HepG2 (cell line): ENCODE data around the gene CAMTA2. TPM values are rescaled to one million over a fixed set of nuclear protein-coding genes. Genes with fewer than 3 reads are reported as not detected.

ENCODE experiments used
- FOXJ3 ChIP-seq: sonication (generic); formaldehyde crosslinking; IDR thresholded peaks from 2 replicates; pipeline ENCODE4 v1.4.0; 2020; ENCODE audit warnings: missing genetic modification reagents, mild to moderate bottlenecking, borderline replicate concordance
- GATAD2A ChIP-seq: IDR thresholded peaks from 2 replicates; pipeline ENCODE4 v1.6.1; 2016
- HOXA7 ChIP-seq: sonication (generic); formaldehyde crosslinking; IDR thresholded peaks from 2 replicates; pipeline ENCODE4 v1.8.1; 2022; ENCODE audit warnings: mild to moderate bottlenecking, missing genetic modification reagents, moderate library complexity
- IKZF1 ChIP-seq: fragments of 450-650 bp; IDR thresholded peaks from 2 replicates; pipeline ENCODE4 v1.7.1; 2016
- IKZF5 ChIP-seq: IDR thresholded peaks from 2 replicates; pipeline ENCODE4 v1.6.1; 2018; ENCODE audit warnings: missing genetic modification reagents, mild to moderate bottlenecking, missing compliant biosample characterization
- KDM5B ChIP-seq: sonication (generic); formaldehyde crosslinking; IDR thresholded peaks from 2 replicates; pipeline ENCODE4 v1.4.0; 2020; ENCODE audit warnings: missing genetic modification reagents, mild to moderate bottlenecking, borderline replicate concordance
- KMT2A ChIP-seq: sonication (generic); formaldehyde crosslinking; IDR thresholded peaks from 2 replicates; pipeline ENCODE4 v1.4.0; 2020; ENCODE audit warnings: missing genetic modification reagents
- MED13 ChIP-seq: sonication (generic); formaldehyde crosslinking; IDR thresholded peaks from 2 replicates; pipeline ENCODE4 v1.5.0; 2020; ENCODE audit warnings: missing genetic modification reagents
- NKX3-1 ChIP-seq: sonication (generic); formaldehyde crosslinking; IDR thresholded peaks from 2 replicates; pipeline ENCODE4 v1.5.0; 2020; ENCODE audit warnings: missing genetic modification reagents
- REL ChIP-seq: sonication (generic); formaldehyde crosslinking; conservative IDR thresholded peaks from 2 replicates; pipeline ENCODE4 v1.8.0; 2022; ENCODE audit warnings: mild to moderate bottlenecking, missing genetic modification reagents, moderate library complexity
- REPIN1 ChIP-seq: sonication (generic); formaldehyde crosslinking; IDR thresholded peaks from 2 replicates; pipeline ENCODE4 v1.8.0; 2022; ENCODE audit warnings: missing genetic modification reagents, low read depth, mild to moderate bottlenecking, borderline replicate concordance
- ZC3H4 ChIP-seq: sonication (generic); formaldehyde crosslinking; IDR thresholded peaks from 2 replicates; pipeline ENCODE4 v1.4.0; 2020; ENCODE audit warnings: missing genetic modification reagents, borderline replicate concordance
- ZFAT ChIP-seq: sonication (generic); formaldehyde crosslinking; conservative IDR thresholded peaks from 2 replicates; pipeline ENCODE4 v1.8.1; 2023; ENCODE audit warnings: missing genetic modification reagents, inconsistent platforms
- ZFP82 ChIP-seq: sonication (generic); formaldehyde crosslinking; IDR thresholded peaks from 2 replicates; pipeline ENCODE4 v1.5.1; 2020; ENCODE audit warnings: mild to moderate bottlenecking, missing genetic modification reagents, borderline replicate concordance
- ZIK1 ChIP-seq: sonication (generic); formaldehyde crosslinking; IDR thresholded peaks from 2 replicates; pipeline ENCODE4 v1.5.0; 2020; ENCODE audit warnings: mild to moderate bottlenecking, low read depth, missing genetic modification reagents, borderline replicate concordance
- ZKSCAN5 ChIP-seq: sonication (generic); formaldehyde crosslinking; IDR thresholded peaks from 2 replicates; pipeline ENCODE4 v1.5.1; 2020; ENCODE audit warnings: mild to moderate bottlenecking, missing genetic modification reagents
- ZMYM2 ChIP-seq: sonication (generic); formaldehyde crosslinking; IDR thresholded peaks from 2 replicates; pipeline ENCODE4 v1.8.0; 2022; ENCODE audit warnings: mild to moderate bottlenecking, missing genetic modification reagents
- ZMYM3 ChIP-seq: sonication (generic); formaldehyde crosslinking; IDR thresholded peaks from 2 replicates; pipeline ENCODE4 v1.5.1; 2020; ENCODE audit warnings: mild to moderate bottlenecking, missing genetic modification reagents
- ZNF205 ChIP-seq: IDR thresholded peaks from 2 replicates; pipeline ENCODE4 v1.6.1; 2018; ENCODE audit warnings: missing biosample characterization, missing genetic modification reagents
- ZNF253 ChIP-seq: sonication (generic); formaldehyde crosslinking; IDR thresholded peaks from 2 replicates; pipeline ENCODE4 v1.8.0; 2022; ENCODE audit warnings: mild to moderate bottlenecking, missing genetic modification reagents, borderline replicate concordance
- ZNF274 ChIP-seq: sonication (generic); formaldehyde crosslinking; IDR thresholded peaks from 2 replicates; pipeline ENCODE4 v1.5.1; 2020; ENCODE audit warnings: mild to moderate bottlenecking, missing genetic modification reagents
- ZNF414 ChIP-seq: sonication (generic); formaldehyde crosslinking; IDR thresholded peaks from 2 replicates; pipeline ENCODE4 v1.5.0; 2020; ENCODE audit warnings: missing genetic modification reagents
- ZNF564 ChIP-seq: sonication (generic); formaldehyde crosslinking; IDR thresholded peaks from 2 replicates; pipeline ENCODE4 v1.8.1; 2023; ENCODE audit warnings: mild to moderate bottlenecking, missing genetic modification reagents
- ZSCAN20 ChIP-seq: sonication (generic); formaldehyde crosslinking; IDR thresholded peaks from 2 replicates; pipeline ENCODE4 v1.4.0; 2020; ENCODE audit warnings: missing genetic modification reagents, mild to moderate bottlenecking, borderline replicate concordance
- ZSCAN21 ChIP-seq: sonication (generic); formaldehyde crosslinking; IDR thresholded peaks from 2 replicates; pipeline ENCODE4 v1.8.0; 2022; ENCODE audit warnings: mild to moderate bottlenecking, missing genetic modification reagents, moderate library complexity, borderline replicate concordance
- polyA plus RNA-seq, 8 experiments: library from polyadenylated mRNA; depleted of rRNA in 3 of 8; stranded (reverse) in 7 of 8; unstranded in 1 of 8; fragments of >200 nt; fragmentation: Illumina TruSeq in 4 of 8; extraction: Trizol in 4 of 8; gene quantifications; 2 replicates each; pipeline versions ENCODE4 v1.2.1 to v1.2.3, GENCODE V29; 2011 to 2016; ENCODE audit warnings: low read depth in 4 of 8, missing spikeins in 1 of 8, mixed read lengths in 1 of 8; ENCODE audit not compliant: insufficient read depth in 1 of 8
- total RNA-seq, 5 experiments: library from RNA; depleted of rRNA; stranded (reverse); fragments of >200 nt; fragmentation: Illumina TruSeq; extraction: Trizol; gene quantifications; 2 replicates each; pipeline ENCODE4 v1.2.3, GENCODE V29; 2016; ENCODE audit warnings: low read depth in 1 of 5
- TF ChIP-seq, protein P1 (sequence below): IDR thresholded peaks from 2 replicates; pipeline ENCODE4 v1.6.1; 2016; ENCODE audit warnings: low read depth, borderline replicate concordance
- TF ChIP-seq, protein P2 (sequence below): sonication (generic); formaldehyde crosslinking; IDR thresholded peaks from 2 replicates; pipeline ENCODE4 v1.8.0; 2023; ENCODE audit warnings: mild to moderate bottlenecking, missing genetic modification reagents

Gene CAMTA2
- total and polyA plus RNA-seq, 2 of the 13 experiments (the other 11 are each of a cell fraction or from before 2014, with no cell fraction given): 4.1 to 7.1 TPM

- TF ChIP-seq KMT2A (peak; percentile 67; the same call in 1 of the 2 replicates), KDM5B (CRISPR knock-in tag) (peak; percentile 60; the same call in 1 of the 2 replicates), ZNF564 (CRISPR knock-in tag) (peak; percentile 39), ZNF205 (CRISPR knock-in tag) (peak; percentile 48; the same call in 1 of the 2 replicates), IKZF1 (no peak), REPIN1 (CRISPR knock-in tag) (peak; percentile 85; the same call in 1 of the 2 replicates), GATAD2A (CRISPR knock-in tag) (peak; percentile 24; the same call in 1 of the 2 replicates), ZKSCAN5 (CRISPR knock-in tag) (no peak), HOXA7 (CRISPR knock-in tag) (no peak), ZNF414 (CRISPR knock-in tag) (peak; percentile 72), ZMYM2 (peak; percentile 87), NKX3-1 (peak; percentile 82), ZFAT (CRISPR knock-in tag) (peak; percentile 49; the same call in 1 of the 2 replicates), ZFP82 (CRISPR knock-in tag) (peak; percentile 95), ZSCAN21 (peak; percentile 69), ZSCAN20 (CRISPR knock-in tag) (peak; percentile 38; the same call in 1 of the 2 replicates), ZNF274 (CRISPR knock-in tag) (peak; percentile 53), ZNF253 (peak; percentile 61; the same call in 1 of the 2 replicates), ZC3H4 (CRISPR knock-in tag) (no peak), REL (CRISPR knock-in tag) (peak; percentile 67; the same call in 1 of the 2 replicates), MED13 (CRISPR knock-in tag) (peak; percentile 68), IKZF5 (CRISPR knock-in tag) (peak; percentile 39; the same call in 1 of the 2 replicates), ZIK1 (CRISPR knock-in tag) (0 out of 2 replicates have a peak, but pooled peaks have one; percentile 50), FOXJ3 (CRISPR knock-in tag) (0 out of 2 replicates have a peak, but pooled peaks have one; percentile 20), ZMYM3 (CRISPR knock-in tag) (no peak; the same call in 1 of the 2 replicates)
- TF ChIP-seq, protein P1, sequence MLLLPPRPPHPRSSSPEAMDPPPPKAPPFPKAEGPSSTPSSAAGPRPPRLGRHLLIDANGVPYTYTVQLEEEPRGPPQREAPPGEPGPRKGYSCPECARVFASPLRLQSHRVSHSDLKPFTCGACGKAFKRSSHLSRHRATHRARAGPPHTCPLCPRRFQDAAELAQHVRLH (CRISPR knock-in tag): peak; percentile 91; the same call in 1 of the 2 replicates
- TF ChIP-seq, protein P2, sequence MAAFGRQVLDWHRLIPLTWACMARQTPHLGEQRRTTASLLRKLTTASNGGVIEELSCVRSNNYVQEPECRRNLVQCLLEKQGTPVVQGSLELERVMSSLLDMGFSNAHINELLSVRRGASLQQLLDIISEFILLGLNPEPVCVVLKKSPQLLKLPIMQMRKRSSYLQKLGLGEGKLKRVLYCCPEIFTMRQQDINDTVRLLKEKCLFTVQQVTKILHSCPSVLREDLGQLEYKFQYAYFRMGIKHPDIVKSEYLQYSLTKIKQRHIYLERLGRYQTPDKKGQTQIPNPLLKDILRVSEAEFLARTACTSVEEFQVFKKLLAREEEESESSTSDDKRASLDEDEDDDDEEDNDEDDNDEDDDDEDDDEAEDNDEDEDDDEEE (CRISPR knock-in tag): peak; percentile 80; the same call in 1 of the 2 replicates
Measured at GRCh38 chr17:4986951-4987766, at the start of gene CAMTA2 (continued).
